Osteoblast (primary cell): ENCODE data around the gene MS4A12. TPM values are rescaled to one million over a fixed set of nuclear protein-coding genes. Genes with fewer than 3 reads are reported as not detected.
"Not testable (repeated sequence)": the region's sequence is repeated elsewhere in the genome, so short reads cannot be mapped to it uniquely, and the experiment has no call there.

ENCODE experiments used
- DNase-seq: peaks from one replicate; pipeline ENCODE4 v3.0.0; 2011; ENCODE audit warnings: low spot score, mixed read lengths; ENCODE audit not compliant: insufficient read length; ENCODE audit errors: missing footprints
- H2AFZ ChIP-seq: 2 replicates; pipeline ENCODE4 v1.6.0; 2011; ENCODE audit warnings: mild to moderate bottlenecking, low read length
- H3K27ac ChIP-seq: 2 replicates; pipeline ENCODE4 v1.5.1; 2011; ENCODE audit warnings: mild to moderate bottlenecking, low read depth, low read length, moderate library complexity
- H3K27me3 ChIP-seq: 2 replicates; pipeline ENCODE4 v1.6.0; 2012; ENCODE audit warnings: mild to moderate bottlenecking, control low read depth, inconsistent platforms, low read length, moderate library complexity; ENCODE audit not compliant: insufficient read depth
- H3K36me3 ChIP-seq: 2 replicates; pipeline ENCODE4 v1.5.1; 2011; ENCODE audit warnings: mild to moderate bottlenecking, low read length, control low read depth, moderate library complexity; ENCODE audit not compliant: insufficient read depth
- H3K4me1 ChIP-seq: 2 replicates; pipeline ENCODE4 v1.5.1; 2011; ENCODE audit warnings: mild to moderate bottlenecking, low read length, control low read depth, moderate library complexity; ENCODE audit not compliant: insufficient read depth
- H3K4me2 ChIP-seq: 2 replicates; pipeline ENCODE4 v1.6.0; 2011; ENCODE audit warnings: mild to moderate bottlenecking, low read length; ENCODE audit not compliant: insufficient read depth
- H3K4me3 ChIP-seq: fragments of 200-600 bp; sonication (generic); 3 replicates; pipeline ENCODE4 v1.5.1; 2012; ENCODE audit warnings: mild to moderate bottlenecking, low read length, inconsistent platforms; ENCODE audit not compliant: insufficient read depth
- H3K79me2 ChIP-seq: 2 replicates; pipeline ENCODE4 v1.6.0; 2012; ENCODE audit warnings: mild to moderate bottlenecking, low read length, control low read depth, inconsistent platforms; ENCODE audit not compliant: insufficient read depth
- H3K9me3 ChIP-seq: 2 replicates; pipeline ENCODE4 v1.5.1; 2011; ENCODE audit warnings: low read depth, low read length, control low read depth
- H4K20me1 ChIP-seq: 2 replicates; pipeline ENCODE4 v1.6.0; 2012; ENCODE audit warnings: mild to moderate bottlenecking, low read length, control low read depth; ENCODE audit not compliant: insufficient read depth
- CTCF ChIP-seq: IDR thresholded peaks from 2 replicates; pipeline ENCODE4 v1.5.1; 2011; ENCODE audit warnings: mild to moderate bottlenecking, low read depth, low read length, moderate library complexity; ENCODE audit errors: extremely low read depth
- total RNA-seq: library from RNA; depleted of rRNA; stranded (reverse); fragments of >200 nt; gene quantifications from 2 replicates; pipeline ENCODE4 v1.2.3, GENCODE V29; 2012

The MS4A12 gene
- total RNA-seq, 1 donor = not detected

GRCh38 chr11:60528465-60528864 is 35.9 kb downstream of the MS4A12 start:
- H3K4me2 ChIP-seq = no peak overlapping the region
- no peaks in the 10 kb centered on the region for H3K9me3 ChIP-seq
- no peak for TF ChIP-seq CTCF
- H3K4me1 ChIP-seq = no peaks in the 10 kb centered on the region
- no peaks in the 10 kb centered on the region for H3K36me3 ChIP-seq
- H3K27me3 ChIP-seq = no peaks in the 10 kb centered on the region
- no peaks in the 10 kb centered on the region for H3K79me2 ChIP-seq
- no peaks in the 10 kb centered on the region for H4K20me1 ChIP-seq
- H2AFZ ChIP-seq = no peak overlapping the region
- no peak overlapping the region for H3K4me3 ChIP-seq
- DNase-seq = no peak
- H3K27ac ChIP-seq = no peak overlapping the region

GRCh38 chr11:60528934-60529333 is 36.4 kb downstream of the MS4A12 start:
- DNase-seq = no peak
- H3K9me3 ChIP-seq = no peaks in the 10 kb centered on the region
- H3K36me3 ChIP-seq = no peaks in the 10 kb centered on the region
- H3K27ac ChIP-seq = no peak overlapping the region
- no peak overlapping the region for H2AFZ ChIP-seq
- H3K79me2 ChIP-seq = no peaks in the 10 kb centered on the region
- no peak overlapping the region for H3K4me2 ChIP-seq
- H3K4me1 ChIP-seq = no peaks in the 10 kb centered on the region
- no peak overlapping the region for H3K4me3 ChIP-seq
- no peaks in the 10 kb centered on the region for H4K20me1 ChIP-seq
- H3K27me3 ChIP-seq = no peaks in the 10 kb centered on the region
- no peak for TF ChIP-seq CTCF

- H3K36me3 ChIP-seq = no peaks in the 10 kb centered on the region
- H3K27me3 ChIP-seq = no peaks in the 10 kb centered on the region
- no peaks in the 10 kb centered on the region for H3K79me2 ChIP-seq
- DNase-seq = no peak
- no peak overlapping the region for H3K4me3 ChIP-seq
- H3K4me1 ChIP-seq = no peaks in the 10 kb centered on the region
- H3K9me3 ChIP-seq = no peaks in the 10 kb centered on the region
- H4K20me1 ChIP-seq = no peaks in the 10 kb centered on the region
- H3K27ac ChIP-seq = no peak overlapping the region
- no peak overlapping the region for H3K4me2 ChIP-seq
- no peak overlapping the region for H2AFZ ChIP-seq
- no peak for TF ChIP-seq CTCF
Observed at GRCh38 chr11:60530454-60531100, 38.0 kb downstream of the MS4A12 start.

- H2AFZ ChIP-seq, DNase-seq, H3K79me2 ChIP-seq, H4K20me1 ChIP-seq, H3K36me3 ChIP-seq, H3K27me3 ChIP-seq, H3K4me3 ChIP-seq, H3K9me3 ChIP-seq, H3K27ac ChIP-seq, H3K4me2 ChIP-seq, H3K4me1 ChIP-seq: not testable (repeated sequence)
Observed at GRCh38 chr11:60532383-60532782, 39.8 kb downstream of the MS4A12 start.

- H3K36me3 ChIP-seq, H3K79me2 ChIP-seq, H3K27me3 ChIP-seq, H3K4me3 ChIP-seq, H3K4me2 ChIP-seq, DNase-seq, H3K4me1 ChIP-seq, H3K27ac ChIP-seq, H2AFZ ChIP-seq, H3K9me3 ChIP-seq, H4K20me1 ChIP-seq: not testable (repeated sequence)
Observed at GRCh38 chr11:60538627-60539026, 46.0 kb downstream of the MS4A12 start.
